HCT116 (cell line): Measurements from ENCODE around the gene LRRC32.

Source experiments
- EGR1 ChIP-seq: IDR thresholded peaks from 2 replicates; pipeline ENCODE4 v1.6.1; 2012; ENCODE audit warnings: low read depth
- ELF1 ChIP-seq: IDR thresholded peaks from 2 replicates; pipeline ENCODE4 v1.6.1; 2012; ENCODE audit warnings: low read depth, borderline replicate concordance
- EZH2 ChIP-seq: fragments of 200-600 bp; sonication (generic); IDR thresholded peaks from 2 replicates; pipeline ENCODE4 v1.6.1; 2017; ENCODE audit warnings: antibody characterized with exemption, mixed run types
- EZH2phosphoT487 ChIP-seq: fragments of 200-600 bp; IDR thresholded peaks from 2 replicates; pipeline ENCODE4 v1.6.1; 2018; ENCODE audit warnings: antibody characterized with exemption, borderline replicate concordance
- JUND ChIP-seq: IDR thresholded peaks from 2 replicates; pipeline ENCODE4 v1.6.1; 2012
- POLR2A ChIP-seq: IDR thresholded peaks from 2 replicates; pipeline ENCODE4 v1.7.0; 2011; ENCODE audit warnings: borderline replicate concordance; ENCODE audit not compliant: insufficient read depth, insufficient read length; ENCODE audit errors: extremely low read depth
- POLR2AphosphoS5 ChIP-seq: IDR thresholded peaks from 2 replicates; pipeline ENCODE4 v1.6.1; 2011; ENCODE audit warnings: mild to moderate bottlenecking, low read depth, low read length, moderate library complexity
- SP1 ChIP-seq: IDR thresholded peaks from 2 replicates; pipeline ENCODE4 v1.6.1; 2012; ENCODE audit warnings: low read depth
- SRF ChIP-seq: IDR thresholded peaks from 2 replicates; pipeline ENCODE4 v1.6.1; 2012; ENCODE audit warnings: low read depth
- YY1 ChIP-seq: IDR thresholded peaks from 2 replicates; pipeline ENCODE4 v1.6.1; 2011; ENCODE audit warnings: low read length, low read depth, moderate library complexity, mild to moderate bottlenecking; ENCODE audit not compliant: insufficient replicate concordance; ENCODE audit errors: extremely low read depth
- TF ChIP-seq, protein P1 (sequence below), 3 experiments: fragments of 200-600 bp in 1 of 3; sonication (generic) in 1 of 3; IDR thresholded peaks in 2 of 3; conservative IDR thresholded peaks in 1 of 3; 2 replicates each; pipeline ENCODE4 v1.5.1; 2012 to 2017; ENCODE audit warnings: low read depth in 2 of 3, low read length in 2 of 3, antibody characterized with exemption in 1 of 3, borderline replicate concordance in 1 of 3, control low read depth in 1 of 3, mild to moderate bottlenecking in 1 of 3, mixed read lengths in 1 of 3, mixed run types in 1 of 3, moderate library complexity in 1 of 3; ENCODE audit not compliant: insufficient read depth in 1 of 3
- TF ChIP-seq, protein P2 (sequence below): IDR thresholded peaks from 2 replicates; pipeline ENCODE4 v1.6.1; 2012
- TF ChIP-seq, protein P3 (sequence below): IDR thresholded peaks from 2 replicates; pipeline ENCODE4 v1.6.1; 2012; ENCODE audit warnings: low read depth

DNA sequence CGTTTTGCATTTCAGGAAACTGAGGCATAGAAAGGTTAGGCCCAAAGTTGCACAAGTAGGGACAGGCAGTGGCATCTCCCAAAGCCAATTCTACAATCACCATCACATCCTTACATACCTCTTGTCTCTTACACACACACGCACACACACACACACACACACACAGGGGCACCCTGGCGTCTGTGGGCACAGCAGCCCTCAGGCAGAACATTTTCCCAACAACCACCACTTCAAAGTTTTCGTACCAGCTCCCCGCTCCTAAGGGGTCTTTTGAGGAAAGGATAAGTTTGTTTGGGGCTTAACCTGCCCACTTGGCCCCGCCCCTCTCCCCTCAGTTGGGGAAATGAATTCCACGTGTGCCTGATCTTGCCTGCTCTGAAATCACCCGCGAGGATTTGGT lies 14.7 kb upstream of the LRRC32 start:
- TF ChIP-seq, protein P1, sequence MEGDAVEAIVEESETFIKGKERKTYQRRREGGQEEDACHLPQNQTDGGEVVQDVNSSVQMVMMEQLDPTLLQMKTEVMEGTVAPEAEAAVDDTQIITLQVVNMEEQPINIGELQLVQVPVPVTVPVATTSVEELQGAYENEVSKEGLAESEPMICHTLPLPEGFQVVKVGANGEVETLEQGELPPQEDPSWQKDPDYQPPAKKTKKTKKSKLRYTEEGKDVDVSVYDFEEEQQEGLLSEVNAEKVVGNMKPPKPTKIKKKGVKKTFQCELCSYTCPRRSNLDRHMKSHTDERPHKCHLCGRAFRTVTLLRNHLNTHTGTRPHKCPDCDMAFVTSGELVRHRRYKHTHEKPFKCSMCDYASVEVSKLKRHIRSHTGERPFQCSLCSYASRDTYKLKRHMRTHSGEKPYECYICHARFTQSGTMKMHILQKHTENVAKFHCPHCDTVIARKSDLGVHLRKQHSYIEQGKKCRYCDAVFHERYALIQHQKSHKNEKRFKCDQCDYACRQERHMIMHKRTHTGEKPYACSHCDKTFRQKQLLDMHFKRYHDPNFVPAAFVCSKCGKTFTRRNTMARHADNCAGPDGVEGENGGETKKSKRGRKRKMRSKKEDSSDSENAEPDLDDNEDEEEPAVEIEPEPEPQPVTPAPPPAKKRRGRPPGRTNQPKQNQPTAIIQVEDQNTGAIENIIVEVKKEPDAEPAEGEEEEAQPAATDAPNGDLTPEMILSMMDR (IDR thresholded peaks at IDR 0.05 in 2 of 3, conservative IDR thresholded peaks at IDR 0.05 in 1 of 3; ENCODE audit: borderline replicate concordance in 1 of 3, insufficient read depth in 1 of 3, low read depth in 2 of 3, low read length in 2 of 3), result no peak
- no peak for TF ChIP-seq JUND
- no peak for TF ChIP-seq EZH2
- TF ChIP-seq, protein P2, sequence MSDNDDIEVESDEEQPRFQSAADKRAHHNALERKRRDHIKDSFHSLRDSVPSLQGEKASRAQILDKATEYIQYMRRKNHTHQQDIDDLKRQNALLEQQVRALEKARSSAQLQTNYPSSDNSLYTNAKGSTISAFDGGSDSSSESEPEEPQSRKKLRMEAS, result no peak
- no peak for TF ChIP-seq EGR1
- no peak for TF ChIP-seq EZH2phosphoT487
- TF ChIP-seq ELF1, result no peak
- TF ChIP-seq, protein P3, sequence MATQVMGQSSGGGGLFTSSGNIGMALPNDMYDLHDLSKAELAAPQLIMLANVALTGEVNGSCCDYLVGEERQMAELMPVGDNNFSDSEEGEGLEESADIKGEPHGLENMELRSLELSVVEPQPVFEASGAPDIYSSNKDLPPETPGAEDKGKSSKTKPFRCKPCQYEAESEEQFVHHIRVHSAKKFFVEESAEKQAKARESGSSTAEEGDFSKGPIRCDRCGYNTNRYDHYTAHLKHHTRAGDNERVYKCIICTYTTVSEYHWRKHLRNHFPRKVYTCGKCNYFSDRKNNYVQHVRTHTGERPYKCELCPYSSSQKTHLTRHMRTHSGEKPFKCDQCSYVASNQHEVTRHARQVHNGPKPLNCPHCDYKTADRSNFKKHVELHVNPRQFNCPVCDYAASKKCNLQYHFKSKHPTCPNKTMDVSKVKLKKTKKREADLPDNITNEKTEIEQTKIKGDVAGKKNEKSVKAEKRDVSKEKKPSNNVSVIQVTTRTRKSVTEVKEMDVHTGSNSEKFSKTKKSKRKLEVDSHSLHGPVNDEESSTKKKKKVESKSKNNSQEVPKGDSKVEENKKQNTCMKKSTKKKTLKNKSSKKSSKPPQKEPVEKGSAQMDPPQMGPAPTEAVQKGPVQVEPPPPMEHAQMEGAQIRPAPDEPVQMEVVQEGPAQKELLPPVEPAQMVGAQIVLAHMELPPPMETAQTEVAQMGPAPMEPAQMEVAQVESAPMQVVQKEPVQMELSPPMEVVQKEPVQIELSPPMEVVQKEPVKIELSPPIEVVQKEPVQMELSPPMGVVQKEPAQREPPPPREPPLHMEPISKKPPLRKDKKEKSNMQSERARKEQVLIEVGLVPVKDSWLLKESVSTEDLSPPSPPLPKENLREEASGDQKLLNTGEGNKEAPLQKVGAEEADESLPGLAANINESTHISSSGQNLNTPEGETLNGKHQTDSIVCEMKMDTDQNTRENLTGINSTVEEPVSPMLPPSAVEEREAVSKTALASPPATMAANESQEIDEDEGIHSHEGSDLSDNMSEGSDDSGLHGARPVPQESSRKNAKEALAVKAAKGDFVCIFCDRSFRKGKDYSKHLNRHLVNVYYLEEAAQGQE, result no peak
- TF ChIP-seq SRF, result no peak
- TF ChIP-seq POLR2A, result no peak
- TF ChIP-seq POLR2AphosphoS5, result no peak
- no peak for TF ChIP-seq YY1
- no peak for TF ChIP-seq SP1
